Measurements from ENCODE around the gene FAIM2.

The FAIM2 gene

GRCh38 chr12:49944718-49945117 lies 41.0 kb upstream of the FAIM2 start:
- H3K27ac Mint-ChIP-seq, result no peak overlapping the region

GRCh38 chr12:49944046-49944445 lies 40.3 kb upstream of the FAIM2 start:
- H3K27me3 Mint-ChIP-seq, result peaks cover 60% of the 10 kb centered on the region
- H3K27ac Mint-ChIP-seq, result no peak overlapping the region
- no peaks in the 10 kb centered on the region for H3K9me3 Mint-ChIP-seq
- intact Hi-C loops (cut with micrococcal nuclease), result no loop called here
- peaks cover 27% of the 10 kb centered on the region for H3K4me1 Mint-ChIP-seq (ENCODE audit: low read depth)
- H3K36me3 Mint-ChIP-seq (ENCODE audit: low read depth), result no peaks in the 10 kb centered on the region
- no peak overlapping the region for H3K4me3 Mint-ChIP-seq

More at GRCh38 chr12:49944718-49945117, 41.0 kb upstream of the FAIM2 start:
- no peak overlapping the region for H3K4me3 Mint-ChIP-seq
- H3K36me3 Mint-ChIP-seq (ENCODE audit: low read depth), result no peaks in the 10 kb centered on the region
- H3K9me3 Mint-ChIP-seq, result no peaks in the 10 kb centered on the region
- peaks cover 34% of the 10 kb centered on the region for H3K4me1 Mint-ChIP-seq (ENCODE audit: low read depth)
- intact Hi-C loops (cut with micrococcal nuclease), result loop anchor here (5.0 kb wide), 1 partner anchor 77 kb away; no protein-coding TSS in a partner anchor
- peaks cover 66% of the 10 kb centered on the region for H3K27me3 Mint-ChIP-seq

GRCh38 chr12:49943625-49943960 lies 39.9 kb upstream of the FAIM2 start:
- Mint-ChIP-seq H3K27ac (no peak overlapping the region), H3K9me3 (no peaks in the 10 kb centered on the region), H3K36me3 (ENCODE audit: low read depth) (no peaks in the 10 kb centered on the region), H3K4me1 (ENCODE audit: low read depth) (peaks cover 23% of the 10 kb centered on the region), H3K27me3 (peaks cover 57% of the 10 kb centered on the region), H3K4me3 (no peak overlapping the region)
- intact Hi-C loops (cut with micrococcal nuclease), result no loop called here

- peaks cover 18% of the 10 kb centered on the region for H3K4me1 Mint-ChIP-seq (ENCODE audit: low read depth)
- intact Hi-C loops (cut with micrococcal nuclease), result no loop called here
- H3K36me3 Mint-ChIP-seq (ENCODE audit: low read depth), result no peaks in the 10 kb centered on the region
- H3K27ac Mint-ChIP-seq, result no peak overlapping the region
- H3K9me3 Mint-ChIP-seq, result no peaks in the 10 kb centered on the region
- H3K27me3 Mint-ChIP-seq, result peaks cover 55% of the 10 kb centered on the region
- no peak overlapping the region for H3K4me3 Mint-ChIP-seq
These were observed 39.4 kb upstream of the FAIM2 start for GRCh38 chr12:49942921-49943624.

GRCh38 chr12:49942512-49942893 lies 38.8 kb upstream of the FAIM2 start:
- Mint-ChIP-seq H3K9me3 (no peaks in the 10 kb centered on the region), H3K36me3 (ENCODE audit: low read depth) (no peaks in the 10 kb centered on the region), H3K4me1 (ENCODE audit: low read depth) (peaks cover 18% of the 10 kb centered on the region), H3K4me3 (no peak overlapping the region), H3K27me3 (peaks cover 49% of the 10 kb centered on the region), H3K27ac (no peak overlapping the region)
- intact Hi-C loops (cut with micrococcal nuclease), result no loop called here

- no peak overlapping the region for H3K27ac Mint-ChIP-seq
- no peaks in the 10 kb centered on the region for H3K36me3 Mint-ChIP-seq (ENCODE audit: low read depth)
These were observed 38.1 kb upstream of the FAIM2 start for GRCh38 chr12:49941556-49942511.

GRCh38 chr12:49939707-49940106 lies 36.0 kb upstream of the FAIM2 start:
- Mint-ChIP-seq H3K27me3 (peaks cover 32% of the 10 kb centered on the region), H3K4me3 (no peak overlapping the region), H3K36me3 (ENCODE audit: low read depth) (no peaks in the 10 kb centered on the region), H3K27ac (no peak overlapping the region), H3K4me1 (ENCODE audit: low read depth) (peaks cover 10% of the 10 kb centered on the region), H3K9me3 (no peaks in the 10 kb centered on the region)
- intact Hi-C loops (cut with micrococcal nuclease), result no loop called here

More at GRCh38 chr12:49941556-49942511, 38.1 kb upstream of the FAIM2 start:
- Mint-ChIP-seq H3K4me1 (ENCODE audit: low read depth) (peaks cover 18% of the 10 kb centered on the region), H3K9me3 (no peaks in the 10 kb centered on the region), H3K4me3 (no peak overlapping the region), H3K27me3 (peaks cover 44% of the 10 kb centered on the region)
- intact Hi-C loops (cut with micrococcal nuclease), result no loop called here

- Mint-ChIP-seq H3K9me3 (no peaks in the 10 kb centered on the region), H3K36me3 (ENCODE audit: low read depth) (no peaks in the 10 kb centered on the region), H3K27ac (no peak overlapping the region), H3K27me3 (peaks cover 32% of the 10 kb centered on the region), H3K4me3 (no peak overlapping the region), H3K4me1 (ENCODE audit: low read depth) (peaks cover 10% of the 10 kb centered on the region)
- intact Hi-C loops (cut with micrococcal nuclease), result no loop called here
These were observed 35.6 kb upstream of the FAIM2 start for GRCh38 chr12:49939307-49939706.

GRCh38 chr12:49937639-49938300 lies 34.1 kb upstream of the FAIM2 start:
- Mint-ChIP-seq H3K36me3 (ENCODE audit: low read depth) (no peaks in the 10 kb centered on the region), H3K4me1 (ENCODE audit: low read depth) (peaks cover 4% of the 10 kb centered on the region), H3K9me3 (no peaks in the 10 kb centered on the region), H3K4me3 (no peak overlapping the region), H3K27ac (no peak overlapping the region), H3K27me3 (peaks cover 18% of the 10 kb centered on the region)
- intact Hi-C loops (cut with micrococcal nuclease), result no loop called here

- intact Hi-C loops (cut with micrococcal nuclease), result no loop called here
- H3K9me3 Mint-ChIP-seq, result no peaks in the 10 kb centered on the region
- no peak overlapping the region for H3K27ac Mint-ChIP-seq
- H3K4me1 Mint-ChIP-seq (ENCODE audit: low read depth), result no peaks in the 10 kb centered on the region
- peaks cover 16% of the 10 kb centered on the region for H3K27me3 Mint-ChIP-seq
- no peaks in the 10 kb centered on the region for H3K36me3 Mint-ChIP-seq (ENCODE audit: low read depth)
- no peak overlapping the region for H3K4me3 Mint-ChIP-seq
These were observed 33.2 kb upstream of the FAIM2 start for GRCh38 chr12:49936925-49937324.

GRCh38 chr12:49934505-49934904 lies 30.8 kb upstream of the FAIM2 start:
- Mint-ChIP-seq H3K4me3 (no peak overlapping the region), H3K4me1 (ENCODE audit: low read depth) (no peaks in the 10 kb centered on the region), H3K27me3 (peaks cover 14% of the 10 kb centered on the region), H3K27ac (no peak overlapping the region), H3K9me3 (no peaks in the 10 kb centered on the region), H3K36me3 (ENCODE audit: low read depth) (no peaks in the 10 kb centered on the region)
- intact Hi-C loops (cut with micrococcal nuclease), result no loop called here

- Mint-ChIP-seq H3K4me1 (ENCODE audit: low read depth) (no peaks in the 10 kb centered on the region), H3K4me3 (no peak overlapping the region), H3K9me3 (no peaks in the 10 kb centered on the region), H3K27me3 (peaks cover 22% of the 10 kb centered on the region), H3K36me3 (ENCODE audit: low read depth) (no peaks in the 10 kb centered on the region), H3K27ac (no peak overlapping the region)
- intact Hi-C loops (cut with micrococcal nuclease), result no loop called here
These were observed 30.1 kb upstream of the FAIM2 start for GRCh38 chr12:49933796-49934195.

- no peaks in the 10 kb centered on the region for H3K4me1 Mint-ChIP-seq (ENCODE audit: low read depth)
- peaks cover 29% of the 10 kb centered on the region for H3K27me3 Mint-ChIP-seq
- no peaks in the 10 kb centered on the region for H3K36me3 Mint-ChIP-seq (ENCODE audit: low read depth)
- intact Hi-C loops (cut with micrococcal nuclease), result no loop called here
- H3K27ac Mint-ChIP-seq, result no peak overlapping the region
- no peak overlapping the region for H3K4me3 Mint-ChIP-seq
- no peaks in the 10 kb centered on the region for H3K9me3 Mint-ChIP-seq
These were observed 28.9 kb upstream of the FAIM2 start for GRCh38 chr12:49932533-49933130.

GRCh38 chr12:49932023-49932422 lies 28.3 kb upstream of the FAIM2 start:
- H3K9me3 Mint-ChIP-seq, result no peaks in the 10 kb centered on the region
- H3K4me1 Mint-ChIP-seq (ENCODE audit: low read depth), result no peaks in the 10 kb centered on the region
- H3K27me3 Mint-ChIP-seq, result peaks cover 32% of the 10 kb centered on the region
- intact Hi-C loops (cut with micrococcal nuclease), result no loop called here
- H3K27ac Mint-ChIP-seq, result no peak overlapping the region
- no peaks in the 10 kb centered on the region for H3K36me3 Mint-ChIP-seq (ENCODE audit: low read depth)
- H3K4me3 Mint-ChIP-seq, result no peak overlapping the region
